Prostate gland (tissue), 2 donors: ENCODE results near the gene FKBP5. TPM values are rescaled to one million over a fixed set of nuclear protein-coding genes. Genes with fewer than 3 reads are reported as not detected.

Source experiments
- DNase-seq: peaks from one replicate; pipeline ENCODE4 v3.0.0-alpha.2; 2019; ENCODE audit warnings: low spot score
- H3K27ac ChIP-seq, 2 donors: fragments of 200-600 bp; sonication (generic); 2 replicates each; pipeline ENCODE4 v1.5.1; 2017 to 2019
- H3K27me3 ChIP-seq: fragments of 200-600 bp; sonication (generic); replicated peaks from 2 replicates; pipeline ENCODE4 v1.5.1; 2019; ENCODE audit not compliant: insufficient read depth
- H3K36me3 ChIP-seq, 2 donors: fragments of 200-600 bp; sonication (generic); 1 replicate in 1 of 2; 2 replicates in 1 of 2; pipeline versions ENCODE4 v1.5.1 to v1.8.1; 2017 to 2019
- H3K4me1 ChIP-seq: fragments of 200-600 bp; sonication (generic); replicated peaks from 2 replicates; pipeline ENCODE4 v1.5.1; 2019
- H3K4me3 ChIP-seq, 2 donors: fragments of 200-600 bp; sonication (generic); 2 replicates each; pipeline ENCODE4 v1.5.1; 2017 to 2019
- H3K9me3 ChIP-seq: fragments of 200-600 bp; sonication (generic); 2 replicates; pipeline ENCODE4 v1.5.1; 2017
- CTCF ChIP-seq, 4 experiments: fragments of 200-600 bp in 2 of 4; fragments of 450-650 bp in 2 of 4; sonication (generic) in 2 of 4; IDR thresholded peaks; 1 replicate in 3 of 4; 2 replicates in 1 of 4; pipeline ENCODE4 v1.5.1; 2016 to 2019; ENCODE audit warnings: antibody characterized with exemption in 4 of 4, mild to moderate bottlenecking in 2 of 4, moderate library complexity in 2 of 4
- POLR2A ChIP-seq: fragments of 450-650 bp; IDR thresholded peaks from one replicate; pipeline ENCODE4 v1.6.1; 2016; ENCODE audit warnings: antibody characterized with exemption, mild to moderate bottlenecking
- POLR2AphosphoS5 ChIP-seq: sonication (generic); formaldehyde crosslinking; IDR thresholded peaks from one replicate; pipeline ENCODE4 v1.6.1; 2017; ENCODE audit warnings: antibody characterized with exemption
- WGBS: methylation state at CpG from one replicate; pipeline ENCODE4 v1.1.5; 2018; 5-methylcytosine and 5-hydroxymethylcytosine counted together
- intact Hi-C: fragments of 100-400 bp; cut with DNase I; formaldehyde crosslinking; loops from one replicate; pipeline ENCODE4 v1.14.2; 2022
- total RNA-seq, 2 donors: library from RNA; depleted of rRNA; stranded (reverse); fragments of >200 nt; gene quantifications; one replicate each; pipeline ENCODE4 v1.1.0, GENCODE V29; 2016

The FKBP5 gene
- total RNA-seq, 2 donors from 2014 or later, result 201 to 248 TPM

- DNase-seq, result peak; percentile 52
- H3K27ac ChIP-seq, result peak overlapping the region; percentile 84 to 87
- intact Hi-C loops, result no loop called here
- WGBS, result 12% methylated on average over 6 of the region's 6 CpGs
- peaks cover 28% of the 10 kb centered on the region for H3K4me1 ChIP-seq
- peaks cover 5 to 8% of the 10 kb centered on the region in 2 donors for H3K36me3 ChIP-seq
- H3K4me3 ChIP-seq, result no peak overlapping the region
- TF ChIP-seq CTCF (IDR thresholded peaks at IDR 0.05) (no peak), POLR2A (no peak), POLR2AphosphoS5 (peak; percentile 82)
- H3K9me3 ChIP-seq, result no peaks in the 10 kb centered on the region
- H3K27me3 ChIP-seq, result no peaks in the 10 kb centered on the region
These were observed 98.1 kb downstream of the FKBP5 start for GRCh38 chr6:35590622-35591066.

DNA sequence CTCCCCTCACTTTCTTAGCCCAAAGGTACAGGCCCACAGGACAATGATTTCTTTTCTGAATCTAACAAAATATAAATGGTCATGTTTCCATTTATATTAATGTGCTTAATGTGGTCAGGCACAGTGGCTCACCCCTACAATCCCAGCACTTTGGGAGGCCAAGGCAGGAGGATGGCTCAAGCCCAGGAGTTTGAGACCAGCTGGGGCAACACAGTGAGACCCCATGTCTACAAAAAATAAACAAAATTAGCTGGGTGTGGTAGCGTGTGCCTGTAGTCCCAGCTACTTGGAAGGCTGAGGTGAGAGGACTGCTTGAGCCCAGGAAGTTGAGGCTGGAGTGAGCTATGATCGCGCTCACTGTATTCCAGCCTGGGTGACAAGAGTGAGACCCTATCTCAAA lies 98.8 kb downstream of the FKBP5 start:
- Histone ChIP-seq H3K4me1 (peaks cover 28% of the 10 kb centered on the region), H3K27ac (peak overlapping the region; percentile 84 to 87), H3K4me3 (no peak overlapping the region), H3K27me3 (no peaks in the 10 kb centered on the region), H3K9me3 (no peaks in the 10 kb centered on the region), H3K36me3 (peaks cover 5 to 8% of the 10 kb centered on the region in 2 donors)
- TF ChIP-seq POLR2A (no peak), POLR2AphosphoS5 (no peak), CTCF (IDR thresholded peaks at IDR 0.05) (no peak)
- intact Hi-C loops, result loop anchor here (5.0 kb wide), 1 partner anchor 97 kb away; the partner anchor contains the start of gene FKBP5
- no peak for DNase-seq
- 97% methylated on average over 3 of the region's 3 CpGs for WGBS

- no peaks in the 10 kb centered on the region for H3K27me3 ChIP-seq
- no peaks in the 10 kb centered on the region for H3K9me3 ChIP-seq
- peaks cover 5 to 8% of the 10 kb centered on the region in 2 donors for H3K36me3 ChIP-seq
- peak overlapping the region; percentile 84 to 87 for H3K27ac ChIP-seq
- no peak for TF ChIP-seq POLR2A
- no peak for TF ChIP-seq POLR2AphosphoS5
- TF ChIP-seq CTCF (IDR thresholded peaks at IDR 0.05), result no peak
- 96% methylated on average over 8 of the region's 8 CpGs for WGBS
- peaks cover 28% of the 10 kb centered on the region for H3K4me1 ChIP-seq
- intact Hi-C loops, result loop anchor here (5.0 kb wide), 1 partner anchor 98 kb away; the partner anchor contains the start of gene FKBP5
- H3K4me3 ChIP-seq, result no peak overlapping the region
- no peak for DNase-seq
These were observed 99.4 kb downstream of the FKBP5 start for GRCh38 chr6:35589201-35589739.

DNA sequence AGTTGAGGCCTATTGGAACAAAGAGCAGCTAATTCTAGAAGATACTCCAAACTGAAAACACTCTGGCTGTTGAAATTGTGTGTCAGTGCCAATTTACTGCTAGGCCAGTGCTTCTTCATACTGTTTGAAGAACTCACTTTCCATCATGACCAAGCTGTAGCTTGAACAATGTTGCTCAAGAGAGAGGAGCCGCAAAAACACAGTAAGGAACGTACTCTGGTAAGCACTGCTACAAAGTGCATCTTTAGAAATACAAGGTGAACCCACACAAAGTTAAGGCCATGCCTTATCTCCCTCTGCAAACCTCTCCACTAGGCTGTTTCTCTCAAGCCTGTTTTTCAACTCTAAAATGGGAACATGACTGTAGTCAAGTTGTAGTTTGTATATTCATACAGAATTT lies 101.5 kb downstream of the FKBP5 start:
- intact Hi-C loops, result loop anchor here (5.0 kb wide), 1 partner anchor 100 kb away; the partner anchor contains the start of gene FKBP5
- Histone ChIP-seq H3K9me3 (no peaks in the 10 kb centered on the region), H3K27me3 (no peaks in the 10 kb centered on the region), H3K27ac (peak overlapping the region; percentile 70 to 84), H3K4me3 (no peak overlapping the region), H3K4me1 (peaks cover 22% of the 10 kb centered on the region), H3K36me3 (peaks cover 0 to 8% of the 10 kb centered on the region in 2 donors)
- DNase-seq, result no peak
- WGBS, result 82% methylated on average over 2 of the region's 2 CpGs
- no peak for TF ChIP-seq CTCF (IDR thresholded peaks at IDR 0.05)
- TF ChIP-seq POLR2AphosphoS5, result no peak
- TF ChIP-seq POLR2A, result no peak

DNA sequence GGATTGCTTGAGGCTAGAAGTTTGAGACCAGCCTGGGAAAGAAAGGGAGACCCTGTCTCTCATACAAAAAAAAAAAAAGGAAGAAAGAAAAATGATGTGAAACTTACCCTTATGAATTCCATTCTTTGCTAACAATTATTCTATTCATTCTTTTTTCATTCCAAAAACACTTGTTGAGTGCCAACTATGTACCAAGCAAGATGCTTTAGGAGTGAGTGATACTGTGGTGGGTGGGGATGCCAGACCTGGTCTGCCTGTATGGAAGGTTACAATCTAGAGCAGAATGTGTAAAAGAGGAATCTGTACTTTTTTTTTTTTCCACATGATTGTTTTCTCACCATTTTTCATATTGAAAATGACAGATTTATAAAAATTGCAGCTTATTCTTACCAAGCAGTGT lies 102.2 kb downstream of the FKBP5 start:
- Histone ChIP-seq H3K4me3 (no peak overlapping the region), H3K27me3 (no peaks in the 10 kb centered on the region), H3K9me3 (no peaks in the 10 kb centered on the region), H3K27ac (peak overlapping the region; percentile 70 to 84), H3K36me3 (peaks cover 0 to 9% of the 10 kb centered on the region in 2 donors), H3K4me1 (peaks cover 16% of the 10 kb centered on the region)
- DNase-seq, result no peak
- no peak for TF ChIP-seq POLR2AphosphoS5
- intact Hi-C loops, result loop anchor here (5.0 kb wide), 1 partner anchor 101 kb away; the partner anchor contains the start of gene FKBP5
